OCI-M1 (cell line): ENCODE data around the gene ASPSCR1.

Experiments
- DNase-seq: peaks from one replicate; lab custom pipeline; 2025; lab: John Stamatoyannopoulos, UW

Gene ASPSCR1

DNA sequence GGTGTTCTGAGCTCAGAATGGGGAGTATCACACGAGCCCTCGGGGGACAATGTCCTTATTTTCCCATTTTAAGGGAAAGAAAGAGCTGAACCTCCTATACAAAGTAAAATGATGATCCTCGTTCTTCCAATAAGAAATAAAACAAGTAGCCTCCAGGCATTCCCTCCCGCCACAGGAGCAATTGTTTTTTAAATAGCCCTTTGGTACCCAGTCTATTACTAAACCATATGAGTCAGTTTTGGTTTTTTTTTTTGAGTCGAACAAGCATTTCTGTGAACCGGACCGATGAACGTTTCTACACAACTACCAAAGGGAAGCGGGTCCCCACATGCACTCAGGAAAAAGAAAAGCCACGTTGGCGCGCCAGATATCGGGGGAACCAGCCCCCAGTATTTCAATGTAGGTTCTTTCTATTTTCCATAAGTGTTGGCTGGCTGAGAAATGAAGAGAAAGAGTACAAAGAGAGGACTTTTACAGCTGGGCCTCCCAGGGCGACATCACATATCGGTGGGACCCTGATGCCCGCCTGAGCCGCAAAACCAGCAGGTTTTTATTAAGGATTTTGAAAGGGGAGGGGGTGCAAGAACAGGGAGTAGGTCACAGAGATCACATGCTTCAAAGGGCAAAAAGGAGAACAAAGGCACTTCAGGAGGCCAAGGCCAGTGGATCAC, 63.9 kb downstream of the ASPSCR1 start:
- DNase-seq, result no peak

DNA sequence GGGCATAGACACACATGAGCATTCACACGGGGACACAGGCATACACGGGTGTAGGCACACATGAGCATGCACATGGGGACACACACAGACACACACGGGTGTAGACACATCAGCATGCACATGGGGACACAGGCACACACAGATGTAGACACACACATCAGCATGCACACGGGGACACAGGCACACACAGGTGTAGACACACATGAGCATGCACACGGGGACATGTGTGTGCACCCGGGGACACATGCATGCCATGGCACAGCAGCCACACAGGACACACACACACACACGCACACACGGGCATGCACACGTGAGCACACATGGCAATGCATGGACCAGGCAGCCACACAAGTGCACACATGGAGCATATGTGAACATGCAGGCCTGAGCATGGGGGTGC, 65.2 kb downstream of the ASPSCR1 start:
- no peak for DNase-seq

DNA sequence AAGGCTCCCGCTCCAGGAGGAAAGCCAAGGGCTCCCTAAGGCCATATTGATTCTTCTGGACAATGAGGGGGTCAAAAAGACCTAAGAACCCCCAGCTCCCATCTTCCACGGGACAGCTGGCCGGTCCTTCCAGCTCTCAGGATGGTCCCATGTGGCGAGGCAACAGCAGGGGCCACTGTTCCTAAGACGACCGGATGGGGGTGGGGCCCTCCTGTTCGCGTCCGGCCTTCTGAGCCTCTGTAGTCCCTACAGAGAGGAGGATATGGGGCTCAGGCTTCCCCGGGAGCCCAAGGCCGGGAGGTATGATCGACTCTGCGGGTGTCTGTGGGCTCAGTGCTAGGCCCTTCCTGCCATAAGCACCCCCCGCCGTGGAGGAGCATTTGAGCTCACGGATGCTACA, 66.1 kb downstream of the ASPSCR1 start:
- no peak for DNase-seq

DNA sequence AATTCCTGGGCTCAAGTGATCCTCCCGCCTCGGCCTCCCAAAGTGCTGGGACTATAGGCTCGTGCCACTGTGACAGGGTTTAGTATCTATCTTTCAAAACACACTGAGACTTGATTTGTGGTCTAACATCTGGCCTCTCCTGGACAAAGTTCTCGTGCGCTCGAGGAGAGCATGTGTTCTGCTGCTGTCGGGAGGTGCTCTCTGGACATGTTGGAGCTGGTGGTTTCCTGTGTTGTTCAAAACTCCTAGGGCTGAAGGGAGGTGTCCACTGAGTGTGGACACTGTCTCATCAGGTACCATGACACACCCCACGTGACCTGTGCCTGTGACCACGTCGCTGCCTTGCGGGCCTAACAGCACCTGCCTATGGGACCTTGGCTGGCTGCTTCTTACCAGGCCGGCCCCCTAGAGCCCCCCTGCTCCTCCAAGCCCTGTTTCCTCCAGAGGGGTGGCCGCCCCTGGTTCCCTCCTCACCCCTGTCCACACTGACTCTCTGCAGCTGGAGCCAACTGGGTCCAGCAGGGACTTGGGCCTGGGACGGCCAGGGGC, 68.6 kb downstream of the ASPSCR1 start:
- no peak for DNase-seq

DNA sequence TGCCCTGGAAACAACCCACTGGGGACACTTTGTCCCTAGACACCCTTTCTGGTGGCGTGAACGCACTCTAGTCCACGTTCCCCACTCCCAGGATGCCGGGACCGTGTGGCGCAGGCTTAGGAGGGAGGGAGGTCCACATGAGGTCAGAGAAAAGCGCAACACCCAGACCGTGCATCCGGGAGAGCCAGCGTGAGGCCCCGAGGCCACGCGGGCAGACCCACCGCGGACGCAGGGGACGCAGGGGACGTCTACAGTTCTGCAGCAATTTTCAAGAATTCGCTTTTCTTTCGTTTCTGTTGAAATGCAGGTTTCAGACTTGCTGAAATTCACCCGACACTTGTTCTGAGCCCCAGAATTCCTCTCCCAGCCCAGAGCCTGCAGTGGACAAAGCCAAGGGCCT, 69.5 kb downstream of the ASPSCR1 start:
- DNase-seq, result no peak

- no peak for DNase-seq
These were observed 70.0 kb downstream of the ASPSCR1 start for GRCh38 chr17:82047379-82047778.

- DNase-seq, result no peak
These were observed 70.6 kb downstream of the ASPSCR1 start for GRCh38 chr17:82047914-82048570.

GRCh38 chr17:82048571-82048971, 71.1 kb downstream of the ASPSCR1 start:
- no peak for DNase-seq

GRCh38 chr17:82049106-82049505, 71.7 kb downstream of the ASPSCR1 start:
- DNase-seq, result no peak

- no peak for DNase-seq
These were observed 72.1 kb downstream of the ASPSCR1 start for GRCh38 chr17:82049521-82049971.

GRCh38 chr17:82050152-82050760, 72.8 kb downstream of the ASPSCR1 start:
- DNase-seq, result no peak

- no peak for DNase-seq
These were observed 73.6 kb downstream of the ASPSCR1 start for GRCh38 chr17:82050761-82051641.

GRCh38 chr17:82051776-82052637, 74.6 kb downstream of the ASPSCR1 start, which contains the start of the genes GPS1 and RFNG:
GPS1 (plus strand) TSS chr17:82051898; CDS start chr17:82051932, 34 bp downstream.
RFNG (minus strand) TSS chr17:82051811; CDS start chr17:82051766, 45 bp downstream.
- peak; percentile 75 for DNase-seq

DNA sequence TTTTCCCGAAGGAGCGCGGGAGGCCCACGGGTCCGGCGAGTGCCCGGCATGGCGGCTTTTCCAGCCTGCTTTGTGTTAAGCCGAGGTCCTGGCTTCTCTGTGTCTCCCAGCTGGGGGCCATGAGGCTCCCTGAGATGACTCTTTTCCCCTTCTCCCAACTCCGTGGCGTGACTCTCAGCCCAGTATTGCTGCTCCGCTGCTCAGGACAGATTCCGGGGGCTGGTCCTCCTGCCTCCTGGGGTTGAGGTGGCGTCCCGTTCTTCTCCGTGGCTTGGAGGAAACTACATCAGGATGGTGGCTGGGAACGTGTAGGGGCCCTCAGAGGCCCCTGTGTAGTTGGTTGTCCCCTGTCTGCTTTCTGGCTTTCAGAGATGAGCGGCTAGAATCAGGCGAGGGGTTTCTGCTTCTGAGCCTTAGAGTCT, 75.2 kb downstream of the ASPSCR1 start:
- no peak for DNase-seq

- DNase-seq, result no peak
These were observed 75.7 kb downstream of the ASPSCR1 start for GRCh38 chr17:82053130-82053529.

- DNase-seq, result no peak
These were observed 76.3 kb downstream of the ASPSCR1 start for GRCh38 chr17:82053556-82054263.

DNA sequence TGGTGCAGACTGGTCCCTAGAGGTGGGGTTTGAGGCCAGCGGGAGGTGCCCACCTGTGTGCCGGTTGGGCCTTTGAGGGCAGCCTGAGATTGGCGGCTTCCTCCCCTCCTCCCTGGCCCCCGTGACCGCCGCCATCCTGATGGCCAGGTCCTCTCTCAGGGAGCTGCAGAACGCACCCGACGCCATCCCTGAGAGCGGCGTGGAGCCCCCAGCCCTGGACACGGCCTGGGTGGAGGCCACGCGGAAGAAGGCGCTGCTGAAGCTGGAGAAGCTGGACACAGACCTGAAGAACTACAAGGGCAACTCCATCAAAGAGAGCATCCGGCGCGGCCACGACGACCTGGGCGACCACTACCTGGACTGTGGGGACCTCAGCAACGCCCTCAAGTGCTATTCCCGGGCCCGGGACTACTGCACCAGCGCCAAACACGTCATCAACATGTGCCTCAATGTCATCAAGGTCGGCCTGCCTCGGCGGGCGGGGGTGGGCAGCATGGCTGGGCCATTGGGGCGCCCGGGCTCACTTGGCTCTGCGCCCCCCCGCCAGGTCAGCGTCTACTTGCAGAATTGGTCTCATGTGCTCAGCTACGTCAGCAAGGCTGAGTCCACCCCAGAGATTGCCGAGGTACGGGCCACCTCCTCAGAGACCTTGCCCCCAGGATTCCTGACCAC, 77.1 kb downstream of the ASPSCR1 start:
- no peak for DNase-seq

DNA sequence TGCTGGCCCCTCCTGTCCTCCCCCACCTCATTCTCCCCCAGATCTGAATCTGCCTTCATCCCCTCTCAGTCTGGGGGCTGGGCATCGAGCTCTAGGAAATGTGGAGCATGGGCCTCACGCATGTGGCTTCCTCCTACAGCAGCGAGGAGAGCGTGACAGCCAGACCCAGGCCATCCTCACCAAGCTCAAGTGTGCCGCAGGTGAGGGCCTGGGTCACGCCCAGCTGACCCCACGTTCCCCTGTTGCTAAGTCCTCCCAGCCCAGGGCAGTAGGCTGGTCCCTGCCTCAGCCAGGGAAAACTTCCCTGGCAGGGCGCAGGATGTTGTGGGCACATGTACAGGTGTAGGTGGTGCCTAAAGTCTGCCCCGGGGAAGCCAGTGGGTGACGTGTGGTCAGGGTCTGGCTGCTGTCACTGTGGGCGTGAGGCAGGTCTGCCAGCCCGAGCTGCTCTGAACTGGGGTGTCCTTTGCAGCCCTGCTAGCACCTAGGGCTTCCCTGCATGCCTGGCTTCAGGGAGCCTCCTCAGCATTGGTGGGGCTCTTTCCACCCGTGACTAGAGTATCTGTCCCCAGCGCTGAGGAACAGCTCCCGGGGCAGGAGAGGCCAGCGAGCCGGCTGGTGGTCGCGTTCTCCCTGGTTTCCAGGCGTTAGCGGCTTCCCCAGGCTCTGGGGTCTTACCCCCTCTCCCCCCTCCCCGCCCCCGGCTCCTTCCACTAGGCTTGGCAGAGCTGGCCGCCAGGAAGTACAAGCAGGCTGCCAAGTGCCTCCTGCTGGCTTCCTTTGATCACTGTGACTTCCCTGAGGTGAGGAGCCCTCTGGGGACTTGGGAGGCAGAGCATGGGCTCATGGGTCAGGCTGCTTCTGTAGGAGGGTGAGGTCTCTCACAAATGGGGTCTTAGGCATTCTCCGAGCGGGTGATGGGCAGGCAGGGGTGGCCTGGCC, 77.9 kb downstream of the ASPSCR1 start:
- DNase-seq, result no peak
